Measurements from ENCODE around the gene LDLRAD4.

DNA sequence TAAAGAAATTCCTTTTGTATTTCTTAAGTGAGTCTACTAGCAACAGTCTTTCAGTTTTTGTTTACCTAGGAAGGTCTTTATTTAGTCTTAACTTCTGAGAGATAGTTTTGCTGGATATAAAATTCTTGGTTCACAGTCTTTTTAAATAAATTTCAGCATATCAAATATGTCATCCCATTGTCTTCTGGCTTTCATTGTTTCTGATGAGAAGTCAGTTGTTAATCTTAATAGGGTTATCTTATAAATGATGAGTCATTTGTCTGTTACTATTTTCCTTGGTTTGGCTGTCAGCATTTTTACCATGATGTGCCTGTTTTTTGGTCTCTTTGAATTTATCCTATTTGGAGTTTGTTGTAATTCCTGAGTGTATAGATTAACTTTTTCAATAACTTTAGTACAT lies 378.5 kb downstream of the LDLRAD4 start:
- TF ChIP-seq CTCF (IDR thresholded peaks at IDR 0.05) (no peak), EP300 (IDR thresholded peaks at IDR 0.05) (no peak)

All from tibial nerve (tissue), 4 donors.